CD4-positive, alpha-beta T cell treated with Interferon gamma for 1 hour (primary cell): ENCODE results near the gene MBP.
A peak's percentile ranks its signal among the peaks of the same experiment; 100 is the strongest.

Source experiments
- DNase-seq: peaks from one replicate; pipeline ENCODE4 v3.0.0-alpha.2; 2020

MBP gene

DNA sequence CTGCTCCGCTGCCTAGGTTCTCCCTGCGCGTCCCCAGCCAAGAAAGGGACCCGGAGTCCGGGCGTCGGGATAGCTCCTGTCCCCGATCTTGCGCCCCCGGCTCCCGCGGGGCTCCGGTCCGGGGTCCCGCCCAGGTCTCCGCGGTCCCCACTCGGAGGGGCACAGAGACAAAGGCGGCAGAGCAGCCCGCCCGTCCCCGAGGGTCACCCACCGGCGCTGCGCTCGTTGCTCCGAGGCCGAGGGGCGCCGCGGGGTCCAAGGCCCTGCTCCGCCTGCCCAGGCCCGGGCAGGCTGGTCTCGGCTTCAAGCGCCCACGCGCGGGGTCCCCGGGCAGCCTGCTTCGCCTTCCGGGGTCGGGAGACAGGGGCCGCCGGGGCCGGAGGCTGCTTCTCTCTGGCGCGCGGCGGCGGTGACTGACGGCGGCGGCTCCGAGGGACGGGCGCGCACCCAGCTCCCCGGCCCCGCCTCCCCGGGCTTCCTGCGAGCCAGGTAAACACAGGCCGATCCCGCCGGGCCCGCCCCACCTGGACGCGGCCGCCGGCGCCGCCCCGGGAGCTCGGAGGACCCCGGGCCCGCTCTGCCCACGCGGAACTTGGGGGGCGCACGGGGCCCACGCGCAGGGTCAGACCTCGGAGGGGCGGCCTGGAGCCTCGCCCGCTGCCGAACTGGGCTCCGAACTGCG lies at the start of gene MBP:
MBP (minus strand) TSS at position 415 of the 682 bp plus-strand sequence. CDS start 27,522 bp downstream, outside the sequence.
- peak; percentile 63 for DNase-seq

DNA sequence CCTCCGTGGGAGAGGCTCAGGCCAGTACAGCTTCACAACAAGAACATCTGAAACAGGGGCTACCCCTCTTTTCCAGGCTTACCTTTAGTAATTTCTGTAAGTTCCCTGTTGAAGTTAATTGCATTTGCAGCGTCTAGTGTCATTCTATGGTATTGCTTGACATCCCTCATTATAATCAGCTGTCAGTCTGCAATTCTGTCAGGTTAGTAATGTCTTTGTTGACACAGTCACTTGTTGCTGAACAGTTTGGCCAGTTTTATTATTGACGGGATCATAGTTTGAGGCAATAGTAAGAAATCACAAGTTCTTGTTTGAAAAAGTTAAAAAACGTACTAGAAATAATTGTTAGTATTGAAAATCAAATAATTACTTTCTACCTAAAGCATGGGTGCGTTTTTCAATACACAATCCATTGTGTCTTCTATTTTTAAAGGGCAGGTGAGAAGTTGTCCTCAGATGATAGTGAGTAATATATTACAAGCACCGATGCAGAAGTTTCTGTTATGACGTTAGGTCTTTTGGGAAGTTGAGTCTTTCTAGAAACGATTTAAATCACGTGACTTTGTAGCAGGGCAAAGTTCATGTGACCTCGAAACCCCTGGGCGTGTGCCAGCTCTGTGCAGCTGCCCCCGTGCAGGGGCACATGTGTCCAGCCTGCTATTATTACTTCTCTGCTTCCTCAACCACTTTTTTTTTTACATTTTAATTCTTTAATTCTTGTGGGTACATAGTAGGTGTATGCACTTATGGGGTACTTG lies 49.5 kb upstream of the MBP start:
- DNase-seq, result no peak

DNA sequence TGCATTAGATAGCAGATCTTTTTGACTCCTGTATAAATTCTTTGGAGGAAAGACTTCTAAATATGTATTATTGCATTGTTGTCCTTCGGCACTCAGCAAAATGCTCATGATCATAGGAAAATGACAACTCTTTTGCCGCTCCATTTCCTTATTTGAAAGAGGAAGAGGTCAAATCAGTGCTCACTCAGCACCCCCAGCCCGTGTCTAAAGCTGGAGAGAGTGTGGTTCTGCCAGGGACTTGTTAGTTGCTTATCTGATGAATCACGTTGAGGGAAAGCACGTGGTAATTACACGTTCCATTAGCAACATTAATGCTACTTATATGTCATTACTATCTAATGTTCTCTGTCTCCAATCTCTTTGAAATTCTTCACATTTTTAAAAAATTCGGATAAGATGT lies 46.0 kb upstream of the MBP start:
- peak; percentile 45 for DNase-seq

- DNase-seq, result no peak
Observed at GRCh38 chr18:77177009-77177408, 44.4 kb upstream of the MBP start.

- DNase-seq, result no peak
Observed at GRCh38 chr18:77173275-77174030, 40.9 kb upstream of the MBP start.

DNA sequence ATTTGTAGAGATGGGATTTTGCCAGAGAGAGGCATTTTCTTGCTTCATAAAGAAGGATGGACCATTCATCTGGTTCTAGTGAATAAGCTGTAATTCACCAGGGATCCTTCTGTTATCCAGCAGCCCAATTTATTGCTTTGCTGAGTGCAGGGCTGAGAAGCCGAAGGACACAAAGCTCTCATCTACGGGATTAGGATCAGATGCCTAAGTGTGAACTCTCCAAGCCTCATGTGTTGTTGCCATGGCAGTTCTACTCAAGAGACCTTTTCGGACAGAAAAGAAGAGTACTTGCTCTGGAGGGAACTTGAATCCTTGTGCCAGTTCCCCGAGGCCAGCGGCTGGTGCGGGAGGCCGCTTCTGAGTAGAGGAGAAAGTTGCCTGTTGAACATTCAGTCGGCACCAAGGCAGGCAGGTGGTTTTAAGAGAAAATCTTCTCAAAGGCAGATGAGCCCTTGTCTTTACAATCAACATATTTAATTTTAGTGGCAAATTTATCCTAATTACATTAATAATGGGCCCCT lies 38.4 kb upstream of the MBP start:
- DNase-seq, result no peak

- no peak for DNase-seq
Observed at GRCh38 chr18:77168811-77169311, 36.3 kb upstream of the MBP start.

DNA sequence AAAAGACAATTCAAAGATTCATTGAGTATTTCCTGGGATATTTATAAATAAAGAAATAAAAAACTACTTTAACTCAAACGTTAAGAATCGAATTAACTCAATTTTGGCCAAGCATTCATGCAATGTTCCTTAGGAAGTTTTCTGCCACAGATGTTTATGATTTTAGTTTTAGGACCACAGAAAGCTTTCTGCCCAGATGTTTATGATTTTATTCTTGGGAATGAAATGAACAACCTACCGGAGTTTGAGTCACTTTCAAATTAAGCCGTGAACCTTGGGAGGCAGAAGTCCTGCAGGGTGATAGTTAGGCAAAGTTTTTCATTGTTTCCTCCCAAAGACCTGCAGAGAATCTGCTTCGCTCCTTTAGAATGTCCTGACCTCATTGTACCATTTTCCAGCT lies 34.7 kb upstream of the MBP start:
- no peak for DNase-seq

GRCh38 chr18:77166523-77166922 lies 33.9 kb upstream of the MBP start:
- DNase-seq, result no peak

DNA sequence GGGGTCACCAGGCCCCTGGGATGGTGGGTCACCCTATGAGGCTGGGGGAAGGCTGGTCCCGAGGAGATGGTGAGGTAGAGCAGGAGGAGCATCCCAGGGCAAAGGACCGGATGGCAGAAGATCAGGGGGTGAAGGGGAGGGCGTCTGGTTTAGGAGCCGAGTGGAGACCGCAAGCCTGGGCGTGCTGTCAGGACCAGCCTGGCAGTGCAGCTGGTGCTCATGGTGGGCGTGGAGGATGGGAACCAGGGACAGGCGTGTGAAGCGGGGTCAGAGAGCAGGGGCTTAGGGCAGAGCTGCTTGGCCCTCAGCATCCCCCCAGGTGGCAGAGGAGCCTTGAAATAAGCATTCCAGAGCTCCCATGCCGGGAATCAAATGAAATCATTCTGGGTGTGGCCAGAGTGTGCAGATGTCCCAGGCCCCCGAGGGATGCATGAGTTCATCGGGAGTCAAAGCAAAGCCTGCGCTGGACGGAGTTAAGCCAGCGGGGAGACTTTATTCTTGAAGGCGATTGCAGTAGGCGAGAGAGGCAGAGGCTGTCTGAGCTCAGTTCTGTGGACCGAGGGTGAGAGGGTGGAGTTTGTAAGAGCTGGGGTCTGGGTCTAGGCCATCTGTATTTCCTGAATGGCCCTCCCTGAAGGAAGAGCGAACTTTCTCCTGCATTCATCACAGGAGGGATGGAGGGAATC lies 33.1 kb upstream of the MBP start:
- no peak for DNase-seq

- no peak for DNase-seq
Observed at GRCh38 chr18:77164763-77165485, 32.3 kb upstream of the MBP start.

DNA sequence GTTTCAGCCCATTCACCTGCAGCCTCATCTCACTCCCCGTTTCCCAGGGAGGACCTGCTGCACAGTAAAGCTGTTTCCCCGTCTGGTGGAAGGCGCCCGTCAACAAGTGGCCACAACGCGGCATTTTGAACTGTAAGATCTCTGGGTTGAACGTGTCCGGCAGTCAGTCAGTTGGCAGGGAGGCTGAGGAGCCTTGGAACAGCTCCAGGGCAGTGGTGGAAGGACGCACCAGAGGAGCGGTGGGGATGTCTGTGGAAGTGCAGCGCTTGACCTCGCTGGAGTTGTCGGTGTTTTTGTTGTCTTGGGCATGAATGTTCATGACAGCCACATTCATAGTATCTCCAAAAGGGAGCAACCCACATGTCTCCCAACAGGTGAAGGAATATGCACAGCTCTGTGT lies 31.4 kb upstream of the MBP start:
- no peak for DNase-seq

DNA sequence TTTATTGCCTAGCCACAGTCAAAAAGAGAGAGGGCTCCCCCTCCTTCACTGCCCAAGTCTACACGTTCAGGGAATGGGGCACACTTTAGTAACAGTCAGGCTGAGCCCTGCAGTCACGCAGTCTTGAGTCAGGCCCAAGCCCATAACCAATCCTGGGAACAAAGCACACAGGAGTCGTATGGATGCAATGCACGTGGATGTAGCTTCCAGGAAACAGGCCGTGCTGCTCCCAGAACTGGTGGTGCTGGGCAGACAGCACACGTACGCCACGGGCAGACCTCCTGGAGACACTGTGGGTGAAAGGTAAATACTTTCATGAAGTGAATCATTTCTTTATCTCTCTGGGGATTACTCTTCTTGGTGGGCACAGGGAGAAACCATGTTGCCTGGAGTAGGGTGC lies 30.0 kb upstream of the MBP start:
- DNase-seq, result no peak

- DNase-seq, result no peak
Observed at GRCh38 chr18:77161961-77162360, 29.4 kb upstream of the MBP start.

GRCh38 chr18:77161383-77161782 lies 28.8 kb upstream of the MBP start:
- DNase-seq, result no peak

DNA sequence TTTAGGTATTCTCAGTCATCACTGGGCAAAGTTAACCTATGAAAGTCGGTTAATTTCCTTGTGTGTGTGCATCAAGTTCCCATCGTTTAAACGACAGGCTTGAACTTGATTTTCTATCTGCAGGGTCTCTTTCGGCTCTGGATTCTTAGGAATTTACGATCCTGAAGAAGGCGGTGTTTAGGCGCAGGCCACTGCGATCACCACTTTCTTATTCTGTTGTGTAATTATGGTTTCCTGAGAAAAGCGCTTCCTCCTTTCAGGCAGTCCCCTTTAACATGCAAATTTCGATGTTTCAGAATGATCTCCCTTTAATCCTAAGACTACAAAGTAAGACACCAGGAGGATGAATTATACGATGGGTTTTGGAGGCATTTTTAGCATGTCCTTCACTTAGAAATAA lies 27.9 kb upstream of the MBP start:
- no peak for DNase-seq

DNA sequence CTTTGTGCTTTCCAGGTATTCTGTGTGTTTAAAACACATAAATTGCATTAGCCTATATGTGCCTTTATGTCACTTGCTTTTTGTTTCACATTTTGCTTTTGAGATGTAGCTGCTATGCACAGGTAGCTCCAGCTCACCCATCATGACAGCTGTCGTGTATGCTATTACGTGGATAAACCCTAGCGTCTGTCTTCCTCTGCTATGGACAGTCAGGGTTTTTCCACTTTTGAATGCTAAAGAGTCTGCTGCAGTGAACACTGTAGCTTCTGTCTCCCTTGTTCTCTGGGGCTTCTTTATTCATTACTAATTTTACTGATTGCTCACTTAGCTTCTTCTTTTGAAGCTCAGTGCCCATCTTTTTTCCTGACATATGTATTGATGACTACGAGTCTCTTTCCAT lies 24.7 kb upstream of the MBP start:
- no peak for DNase-seq

GRCh38 chr18:77155031-77155430 lies 22.4 kb upstream of the MBP start:
- DNase-seq, result no peak

DNA sequence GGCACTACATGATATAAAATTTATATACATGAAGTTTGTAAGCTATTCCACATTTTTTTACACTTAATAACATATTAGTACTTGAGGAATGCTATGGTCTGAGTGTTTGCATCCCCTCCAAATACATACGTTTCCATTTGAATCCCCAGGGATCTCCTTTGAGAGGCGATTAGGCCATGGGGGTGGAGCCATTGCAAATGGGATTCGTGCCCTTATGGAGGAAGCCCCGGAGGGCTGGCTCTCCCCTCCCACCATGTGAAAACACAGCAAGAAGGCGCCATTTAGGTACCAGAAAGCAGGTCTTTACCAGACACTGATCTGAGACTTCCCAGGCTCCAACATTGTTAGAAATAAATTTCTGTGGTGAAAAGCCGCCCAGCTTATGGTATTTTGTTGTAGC lies 20.8 kb upstream of the MBP start:
- DNase-seq, result no peak

GRCh38 chr18:77151772-77152520 lies 19.4 kb upstream of the MBP start:
- no peak for DNase-seq

DNA sequence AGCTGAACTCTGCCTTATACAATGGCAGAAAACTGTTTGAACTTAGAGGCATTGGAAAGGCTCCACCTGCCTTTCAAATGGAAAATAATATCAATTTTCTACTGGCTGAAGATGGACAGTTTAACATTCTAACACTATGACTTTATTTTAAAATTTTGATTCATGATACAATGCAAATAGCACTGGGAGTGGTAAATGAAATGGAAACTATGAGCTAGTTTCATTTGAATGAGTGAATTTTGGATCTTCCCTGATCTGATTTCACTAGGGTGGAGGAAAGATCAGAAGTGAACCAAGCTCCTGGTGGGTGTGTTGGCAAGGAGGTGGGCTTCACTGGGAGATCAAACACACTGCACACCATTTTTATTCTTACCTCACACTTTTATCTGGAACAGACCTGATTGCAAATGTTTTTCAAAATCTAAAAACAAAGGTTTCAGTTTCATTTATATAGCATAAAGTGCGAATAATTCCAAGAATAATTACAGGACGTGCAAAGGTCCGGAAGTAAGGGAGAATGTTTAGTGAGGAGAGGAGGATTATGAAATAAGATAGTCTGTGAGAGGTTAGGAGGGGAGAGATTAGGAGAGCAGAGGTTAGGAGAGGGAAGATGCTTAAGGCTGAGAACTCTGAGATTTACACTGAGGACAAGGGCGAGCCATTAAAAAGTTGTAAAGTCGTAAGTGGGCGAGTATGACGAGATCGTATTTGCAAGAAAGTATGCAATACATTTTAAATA lies 18.6 kb upstream of the MBP start:
- no peak for DNase-seq
